ENCODE results near the gene NSUN4.
A peak's percentile ranks its signal among the peaks of the same experiment; 100 is the strongest.
"Not testable (repeated sequence)": the region's sequence is repeated elsewhere in the genome, so short reads cannot be mapped to it uniquely, and the experiment has no call there.

NSUN4 gene

GRCh38 chr1:46341222-46342083, 846 bp downstream of the NSUN4 start:
- peak overlapping the region; percentile 100 for H3K27ac Mint-ChIP-seq
- peaks cover 21% of the 10 kb centered on the region for H3K36me3 Mint-ChIP-seq (ENCODE audit: low read depth)
- peak overlapping the region; percentile 100 for H3K4me3 Mint-ChIP-seq
- H3K27me3 Mint-ChIP-seq (ENCODE audit: low read depth): no peaks in the 10 kb centered on the region
- peaks cover 35% of the 10 kb centered on the region for H3K4me1 Mint-ChIP-seq (ENCODE audit: low read depth)
- no peaks in the 10 kb centered on the region for H3K9me3 Mint-ChIP-seq

GRCh38 chr1:46342084-46342656, 1.6 kb downstream of the NSUN4 start:
- Mint-ChIP-seq H3K4me1 (ENCODE audit: low read depth) (peaks cover 35% of the 10 kb centered on the region), H3K27ac (peak overlapping the region; percentile 100), H3K9me3 (no peaks in the 10 kb centered on the region), H3K4me3 (peak overlapping the region; percentile 100), H3K27me3 (ENCODE audit: low read depth) (no peaks in the 10 kb centered on the region), H3K36me3 (ENCODE audit: low read depth) (peaks cover 26% of the 10 kb centered on the region)

GRCh38 chr1:46342677-46343350, 2.2 kb downstream of the NSUN4 start:
- H3K4me1 Mint-ChIP-seq (ENCODE audit: low read depth): peaks cover 35% of the 10 kb centered on the region
- H3K27ac Mint-ChIP-seq: peak overlapping the region; percentile 53
- H3K27me3 Mint-ChIP-seq (ENCODE audit: low read depth): no peaks in the 10 kb centered on the region
- peak overlapping the region; percentile 100 for H3K4me3 Mint-ChIP-seq
- peaks cover 31% of the 10 kb centered on the region for H3K36me3 Mint-ChIP-seq (ENCODE audit: low read depth)
- no peaks in the 10 kb centered on the region for H3K9me3 Mint-ChIP-seq

- peak overlapping the region; percentile 12 for H3K4me3 Mint-ChIP-seq
- H3K27me3 Mint-ChIP-seq (ENCODE audit: low read depth): no peaks in the 10 kb centered on the region
Measured at GRCh38 chr1:46343351-46343695, 2.7 kb downstream of the NSUN4 start.

GRCh38 chr1:46343705-46344104, 3.1 kb downstream of the NSUN4 start:
- no peak overlapping the region for H3K4me3 Mint-ChIP-seq
- H3K4me1 Mint-ChIP-seq (ENCODE audit: low read depth): peaks cover 40% of the 10 kb centered on the region
- no peaks in the 10 kb centered on the region for H3K27me3 Mint-ChIP-seq (ENCODE audit: low read depth)
- peaks cover 37% of the 10 kb centered on the region for H3K36me3 Mint-ChIP-seq (ENCODE audit: low read depth)
- peak overlapping the region; percentile 47 for H3K27ac Mint-ChIP-seq
- no peaks in the 10 kb centered on the region for H3K9me3 Mint-ChIP-seq

More at GRCh38 chr1:46343351-46343695, 2.7 kb downstream of the NSUN4 start:
- Mint-ChIP-seq H3K4me1 (ENCODE audit: low read depth) (peaks cover 40% of the 10 kb centered on the region), H3K9me3 (no peaks in the 10 kb centered on the region), H3K27ac (peak overlapping the region; percentile 52), H3K36me3 (ENCODE audit: low read depth) (peaks cover 36% of the 10 kb centered on the region)

GRCh38 chr1:46344481-46344880, 3.9 kb downstream of the NSUN4 start:
- Mint-ChIP-seq H3K27me3 (ENCODE audit: low read depth) (no peaks in the 10 kb centered on the region), H3K27ac (no peak overlapping the region), H3K9me3 (no peaks in the 10 kb centered on the region), H3K4me3 (no peak overlapping the region), H3K36me3 (ENCODE audit: low read depth) (peaks cover 37% of the 10 kb centered on the region), H3K4me1 (ENCODE audit: low read depth) (peaks cover 39% of the 10 kb centered on the region)

- peaks cover 37% of the 10 kb centered on the region for H3K4me1 Mint-ChIP-seq (ENCODE audit: low read depth)
- H3K27me3 Mint-ChIP-seq (ENCODE audit: low read depth): no peaks in the 10 kb centered on the region
- no peak overlapping the region for H3K4me3 Mint-ChIP-seq
- no peaks in the 10 kb centered on the region for H3K9me3 Mint-ChIP-seq
- no peak overlapping the region for H3K27ac Mint-ChIP-seq
- H3K36me3 Mint-ChIP-seq (ENCODE audit: low read depth): peaks cover 40% of the 10 kb centered on the region
Measured at GRCh38 chr1:46345281-46345680, 4.7 kb downstream of the NSUN4 start.

GRCh38 chr1:46352363-46352762, 11.8 kb downstream of the NSUN4 start:
- H3K36me3 Mint-ChIP-seq (ENCODE audit: low read depth): peaks cover 26% of the 10 kb centered on the region

GRCh38 chr1:46355920-46356319, 15.3 kb downstream of the NSUN4 start:
- H3K27ac Mint-ChIP-seq; H3K4me3 Mint-ChIP-seq; H3K27me3 Mint-ChIP-seq (ENCODE audit: low read depth); H3K9me3 Mint-ChIP-seq; H3K4me1 Mint-ChIP-seq (ENCODE audit: low read depth): not testable (repeated sequence)
- peaks cover 17% of the 10 kb centered on the region for H3K36me3 Mint-ChIP-seq (ENCODE audit: low read depth)

More at GRCh38 chr1:46352363-46352762, 11.8 kb downstream of the NSUN4 start:
- peaks cover 5% of the 10 kb centered on the region for H3K4me1 Mint-ChIP-seq (ENCODE audit: low read depth)
- no peaks in the 10 kb centered on the region for H3K27me3 Mint-ChIP-seq (ENCODE audit: low read depth)
- no peak overlapping the region for H3K4me3 Mint-ChIP-seq
- H3K27ac Mint-ChIP-seq: no peak overlapping the region
- no peaks in the 10 kb centered on the region for H3K9me3 Mint-ChIP-seq

- Mint-ChIP-seq H3K36me3 (ENCODE audit: low read depth) (peaks cover 28% of the 10 kb centered on the region), H3K4me3 (no peak overlapping the region)
Measured at GRCh38 chr1:46362158-46362557, 21.6 kb downstream of the NSUN4 start.

GRCh38 chr1:46363121-46363520, 22.5 kb downstream of the NSUN4 start:
- Mint-ChIP-seq H3K27ac (no peak overlapping the region), H3K4me3 (no peak overlapping the region), H3K36me3 (ENCODE audit: low read depth) (peaks cover 26% of the 10 kb centered on the region), H3K4me1 (ENCODE audit: low read depth) (no peaks in the 10 kb centered on the region), H3K27me3 (ENCODE audit: low read depth) (no peaks in the 10 kb centered on the region), H3K9me3 (no peaks in the 10 kb centered on the region)

More at GRCh38 chr1:46362158-46362557, 21.6 kb downstream of the NSUN4 start:
- Mint-ChIP-seq H3K27me3 (ENCODE audit: low read depth) (no peaks in the 10 kb centered on the region), H3K27ac (no peak overlapping the region), H3K4me1 (ENCODE audit: low read depth) (no peaks in the 10 kb centered on the region), H3K9me3 (no peaks in the 10 kb centered on the region)

GRCh38 chr1:46364612-46365011, 24.0 kb downstream of the NSUN4 start:
- Mint-ChIP-seq H3K4me1 (ENCODE audit: low read depth) (no peaks in the 10 kb centered on the region), H3K9me3 (no peaks in the 10 kb centered on the region), H3K36me3 (ENCODE audit: low read depth) (peaks cover 28% of the 10 kb centered on the region), H3K4me3 (no peak overlapping the region), H3K27ac (no peak overlapping the region), H3K27me3 (ENCODE audit: low read depth) (no peaks in the 10 kb centered on the region)

- H3K27ac Mint-ChIP-seq; H3K4me1 Mint-ChIP-seq (ENCODE audit: low read depth); H3K4me3 Mint-ChIP-seq; H3K27me3 Mint-ChIP-seq (ENCODE audit: low read depth); H3K9me3 Mint-ChIP-seq: not testable (repeated sequence)
- H3K36me3 Mint-ChIP-seq (ENCODE audit: low read depth): peaks cover 23% of the 10 kb centered on the region
Measured at GRCh38 chr1:46365796-46366195, 25.2 kb downstream of the NSUN4 start.

- Mint-ChIP-seq H3K36me3 (ENCODE audit: low read depth) (peaks cover 16% of the 10 kb centered on the region), H3K4me1 (ENCODE audit: low read depth) (no peaks in the 10 kb centered on the region)
Measured at GRCh38 chr1:46367072-46367471, 26.5 kb downstream of the NSUN4 start.

GRCh38 chr1:46367701-46368100, 27.1 kb downstream of the NSUN4 start:
- not testable (repeated sequence) for H3K27me3 Mint-ChIP-seq (ENCODE audit: low read depth); H3K9me3 Mint-ChIP-seq; H3K27ac Mint-ChIP-seq; H3K4me3 Mint-ChIP-seq; H3K4me1 Mint-ChIP-seq (ENCODE audit: low read depth)
- H3K36me3 Mint-ChIP-seq (ENCODE audit: low read depth): peaks cover 15% of the 10 kb centered on the region

More at GRCh38 chr1:46367072-46367471, 26.5 kb downstream of the NSUN4 start:
- no peak overlapping the region for H3K27ac Mint-ChIP-seq
- no peak overlapping the region for H3K4me3 Mint-ChIP-seq
- no peaks in the 10 kb centered on the region for H3K9me3 Mint-ChIP-seq
- H3K27me3 Mint-ChIP-seq (ENCODE audit: low read depth): no peaks in the 10 kb centered on the region
